HG03280 (cell line): Measurements from ENCODE around the gene GTF3C1.

ENCODE experiments used
- ATAC-seq: cut with Tn5 transposase; IDR thresholded peaks from one replicate; pipeline ENCODE4 v1.9.1; 2021; ENCODE audit warnings: mild to moderate bottlenecking, moderate library complexity; ENCODE audit not compliant: unreplicated experiment

GTF3C1 gene

GRCh38 chr16:27430512-27430911, 119.2 kb downstream of the GTF3C1 start:
- ATAC-seq, result no peak

DNA sequence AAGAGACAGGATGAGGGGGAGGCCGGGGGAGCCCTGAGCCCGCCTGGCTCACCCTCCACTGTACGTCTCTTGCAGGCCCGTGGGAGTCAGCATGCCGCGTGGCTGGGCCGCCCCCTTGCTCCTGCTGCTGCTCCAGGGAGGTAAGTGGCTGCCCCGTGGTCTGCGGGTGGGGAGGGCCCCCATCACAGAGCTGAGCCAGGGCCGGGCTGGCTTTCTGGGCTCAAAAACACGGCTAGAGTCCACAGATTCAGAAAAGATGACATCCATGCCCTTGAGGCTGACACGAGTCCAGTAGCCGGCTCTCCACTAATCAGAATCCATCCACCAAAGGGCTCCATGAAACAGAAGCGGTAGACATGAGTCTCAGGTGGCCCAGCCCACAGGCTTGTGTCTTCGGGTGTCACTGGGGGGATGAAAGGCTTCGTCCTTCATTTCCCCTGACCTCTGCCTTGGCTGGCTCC, 119.7 kb downstream of the GTF3C1 start:
- no peak for ATAC-seq

DNA sequence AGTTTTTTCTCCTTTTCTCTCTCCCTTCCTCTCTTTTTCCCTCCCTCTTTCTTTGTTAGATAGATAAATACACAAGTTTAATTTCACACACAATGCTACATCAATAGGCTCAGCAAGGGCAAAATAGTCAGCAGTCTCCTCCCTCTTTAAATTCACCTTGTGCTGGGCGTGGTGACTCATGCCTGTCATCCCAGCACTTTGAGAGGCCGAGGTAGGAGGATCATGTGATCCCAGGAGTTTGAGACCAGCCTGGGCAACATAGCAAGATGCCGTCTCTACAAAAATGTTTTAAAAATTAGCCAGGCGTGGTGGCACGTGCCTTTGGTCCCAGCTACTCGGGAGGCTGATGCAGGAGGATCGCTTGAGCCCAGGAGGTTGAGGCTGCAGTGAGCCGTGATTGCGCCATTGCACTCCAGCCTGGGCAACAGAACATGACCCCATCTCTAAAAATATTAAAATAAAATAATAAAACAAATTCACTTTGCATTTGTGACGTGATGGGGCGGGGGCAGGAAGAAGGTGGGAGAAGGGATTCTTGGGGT, 120.3 kb downstream of the GTF3C1 start:
- ATAC-seq, result no peak

DNA sequence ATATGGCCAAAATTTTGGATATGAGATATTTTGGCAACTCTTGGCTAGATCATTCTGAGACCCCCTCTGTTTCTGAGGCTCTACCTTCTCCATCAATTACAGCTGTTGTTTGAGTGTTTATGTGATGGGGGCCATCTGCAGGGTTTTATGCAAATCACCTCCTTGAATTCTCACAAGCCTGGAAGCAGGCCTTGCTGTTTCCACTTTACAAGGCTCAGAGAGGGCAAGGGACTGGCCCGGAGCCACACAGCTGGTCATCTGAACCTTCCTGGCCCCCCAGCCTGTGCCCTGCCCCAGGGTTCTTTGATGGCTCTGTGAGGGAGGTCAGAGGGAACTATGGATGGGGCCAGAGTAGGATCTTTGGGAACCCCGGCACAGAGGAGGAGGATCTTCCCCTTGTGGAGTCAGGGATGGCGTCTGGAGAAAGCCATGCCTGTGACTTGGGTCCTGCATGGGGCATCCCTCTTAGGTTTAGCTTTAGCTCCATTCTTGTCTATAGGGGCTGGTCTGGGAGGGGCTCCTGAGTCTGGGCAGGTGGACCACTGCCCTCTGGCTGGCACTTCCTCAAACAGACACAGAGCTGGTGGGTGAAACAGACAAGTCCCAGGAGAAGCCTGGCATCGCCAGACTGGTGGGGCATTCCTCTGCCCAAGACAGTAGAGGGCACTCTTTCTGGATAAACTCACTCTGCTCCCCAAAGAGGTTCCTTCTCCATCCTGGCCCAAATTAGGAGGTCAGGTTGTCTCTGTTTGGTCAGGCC, 121.5 kb downstream of the GTF3C1 start:
- no peak for ATAC-seq

GRCh38 chr16:27427538-27427937, 122.2 kb downstream of the GTF3C1 start:
- no peak for ATAC-seq

DNA sequence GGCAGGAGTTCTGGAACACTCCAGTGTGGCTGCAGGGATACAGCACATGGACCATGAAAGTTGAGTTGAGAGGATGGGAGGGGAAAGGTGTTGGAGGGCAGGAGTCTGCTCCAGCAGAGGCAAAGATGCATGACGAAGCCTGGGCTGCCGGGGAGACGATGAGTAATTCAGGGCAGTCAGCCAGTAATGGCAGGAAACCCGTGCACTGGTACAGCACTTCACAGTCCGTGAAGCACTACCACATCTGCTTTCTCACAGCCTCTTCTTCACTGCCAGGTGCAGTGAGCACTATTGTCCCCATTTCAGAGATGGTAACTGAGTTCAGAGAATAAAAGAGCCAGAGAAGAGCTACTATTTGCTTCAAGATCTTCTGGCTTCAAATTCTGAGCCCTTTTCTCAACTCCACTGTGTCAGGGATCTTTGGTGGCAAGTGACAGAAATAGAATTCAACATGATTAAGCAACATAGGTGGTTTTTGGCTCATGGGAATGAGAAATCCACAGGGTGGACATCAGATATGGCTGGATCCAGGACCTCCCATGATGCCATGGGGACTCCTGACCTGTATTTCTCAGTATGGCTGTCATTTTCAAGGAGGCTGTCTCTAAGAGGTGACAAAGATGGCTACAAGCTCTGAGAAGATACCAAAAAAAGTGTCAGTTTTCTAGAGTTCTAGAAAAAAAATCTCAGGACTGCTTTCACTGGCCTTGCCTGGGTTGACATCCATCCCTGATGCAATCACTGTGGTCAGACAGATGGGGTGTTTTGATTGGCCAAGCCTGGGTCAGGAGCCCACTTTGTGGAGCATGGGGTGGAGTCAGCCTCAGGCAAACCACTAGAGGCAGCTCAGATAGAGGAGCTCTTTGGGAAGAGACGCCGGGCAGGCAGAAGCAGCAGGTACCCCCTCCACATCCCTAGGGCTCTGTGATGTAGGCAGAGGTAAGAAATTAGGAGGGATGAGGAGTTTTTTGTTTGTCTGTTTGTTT, 123.0 kb downstream of the GTF3C1 start:
- ATAC-seq, result peak; percentile 71

DNA sequence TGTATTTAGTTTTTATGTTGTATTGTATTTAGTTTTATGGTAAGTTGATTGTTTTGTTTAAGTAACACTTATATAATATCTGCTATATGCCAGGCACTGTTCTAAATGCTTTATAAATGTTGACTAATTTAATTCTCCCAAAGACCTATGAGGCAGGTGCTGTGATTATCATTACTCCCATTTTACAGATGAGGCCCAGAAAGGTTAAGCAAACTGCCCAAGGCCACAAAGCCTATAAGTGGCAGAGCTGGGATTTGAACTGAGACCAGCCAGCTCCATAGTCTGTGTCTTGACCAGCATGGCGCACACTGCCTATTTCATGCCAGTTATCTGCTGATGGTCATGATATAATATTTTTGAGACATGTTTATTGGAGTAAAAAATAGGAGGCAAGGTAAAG, 123.8 kb downstream of the GTF3C1 start:
- ATAC-seq, result no peak

DNA sequence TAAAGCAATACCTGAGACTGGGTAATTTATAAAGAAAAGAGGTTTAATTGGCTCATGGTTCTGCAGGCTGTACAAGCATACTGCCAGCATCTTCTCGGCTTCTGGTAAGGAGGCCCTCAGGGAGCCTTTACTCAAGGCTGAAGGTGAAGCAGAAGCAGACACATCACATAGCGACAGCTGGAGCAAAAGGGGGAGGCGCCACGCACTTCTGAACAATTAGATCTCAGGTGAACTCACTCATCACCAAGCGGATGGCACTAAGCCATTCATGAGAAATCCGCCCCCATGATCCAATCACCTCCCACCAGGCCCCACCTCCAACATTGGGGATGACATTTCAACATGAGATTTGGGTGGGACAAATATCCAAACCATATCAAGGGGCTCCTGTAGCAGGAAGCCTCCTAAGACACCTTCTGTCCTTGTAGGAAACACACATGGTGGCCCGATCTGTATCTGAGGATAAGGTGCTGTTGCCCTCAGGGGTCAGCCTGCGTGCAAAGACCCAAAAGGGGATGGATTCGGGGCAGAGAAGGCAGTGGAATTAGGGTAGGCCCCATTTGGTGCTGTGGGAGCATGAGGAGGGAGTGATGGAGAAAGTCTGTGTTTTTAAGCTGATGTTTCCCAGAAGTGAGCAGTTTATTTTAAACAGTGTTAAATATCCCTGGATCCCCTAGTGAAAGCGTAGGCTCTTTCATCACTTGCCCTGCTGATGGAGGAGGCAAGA, 124.8 kb downstream of the GTF3C1 start:
- no peak for ATAC-seq

DNA sequence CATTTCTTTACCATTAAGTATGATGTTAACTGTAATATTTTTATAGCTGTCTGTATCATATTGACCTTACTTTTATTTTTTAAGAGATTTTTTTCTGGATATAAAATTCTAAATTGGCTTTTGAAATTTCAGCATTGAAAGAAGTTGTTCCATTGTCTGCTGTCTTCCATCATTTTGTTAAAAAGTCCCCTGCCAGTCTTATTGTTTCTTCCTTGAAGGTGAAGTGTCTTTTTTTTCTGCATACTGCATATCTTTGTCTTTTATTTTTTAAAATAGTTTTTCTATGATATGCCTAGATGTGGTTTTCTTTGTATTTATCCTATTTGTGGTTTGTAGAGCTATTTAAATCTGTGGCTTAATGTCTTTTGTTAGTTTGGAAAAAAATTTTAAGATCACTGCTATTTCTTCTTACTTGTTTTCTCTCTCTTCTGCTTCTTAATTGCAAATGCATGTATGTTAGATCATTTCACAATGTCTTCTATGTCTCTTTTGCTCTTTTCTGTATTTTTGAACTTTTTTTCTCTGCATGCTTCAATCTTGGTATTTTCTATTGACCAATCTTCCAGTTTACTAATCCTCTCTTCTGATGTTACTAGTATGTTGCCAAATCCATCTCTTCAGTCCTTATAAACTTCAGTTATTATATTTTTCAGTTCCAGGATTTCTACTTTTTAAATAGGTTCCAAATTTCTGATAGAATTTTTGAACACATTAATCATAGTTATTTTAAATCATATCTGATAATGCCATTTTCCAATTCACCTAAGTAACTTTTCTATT, 127.6 kb downstream of the GTF3C1 start:
- ATAC-seq, result no peak

- no peak for ATAC-seq
Measured at GRCh38 chr16:27417047-27417671, 132.6 kb downstream of the GTF3C1 start.

GRCh38 chr16:27414788-27415431, 134.8 kb downstream of the GTF3C1 start:
- no peak for ATAC-seq

GRCh38 chr16:27413956-27414355, 135.8 kb downstream of the GTF3C1 start:
- ATAC-seq, result no peak

- no peak for ATAC-seq
Measured at GRCh38 chr16:27410761-27411160, 139.0 kb downstream of the GTF3C1 start.
